SK-N-SH (cell line): ENCODE results near the gene GRM1. TPM values are rescaled to one million over a fixed set of nuclear protein-coding genes. Genes with fewer than 3 reads are reported as not detected.

Experiments used
- CTCF ChIA-PET: fragments of 300-600, 350-600 bp; formaldehyde crosslinking; extraction: SDS; loops from one replicate; lab custom pipeline; 2021; lab: Yijun Ruan, JAX
- POLR2A ChIA-PET: fragments of 350-600 bp; sonication (Branson Sonifier 250); formaldehyde crosslinking; extraction: SDS; loops from one replicate; lab custom pipeline; 2020; ENCODE audit warnings: antibody characterized with exemption, inconsistent platforms; lab: Yijun Ruan, JAX
- DNase-seq: peaks from one replicate; pipeline ENCODE4 v3.0.0; 2012
- H2AFZ ChIP-seq: fragments of 200-600 bp; sonication (generic); 2 replicates; pipeline ENCODE4 v1.8.1; 2016; ENCODE audit warnings: antibody characterized with exemption, mild to moderate bottlenecking, low read depth
- H3F3A ChIP-seq: fragments of 200-600 bp; sonication (generic); replicated peaks from 2 replicates; pipeline ENCODE3; 2016; ENCODE audit warnings: antibody characterized with exemption, mild to moderate bottlenecking; ENCODE audit not compliant: insufficient read depth
- H3K27ac ChIP-seq, 2 experiments: fragments of 200-500 bp in 1 of 2; fragments of 200-600 bp in 1 of 2; sonication (Bioruptor generic) in 1 of 2; sonication (generic), shearing (Covaris generic) in 1 of 2; 2 replicates each; pipeline versions ENCODE4 v1.5.1 to v1.6.1; 2014 to 2016; ENCODE audit warnings: low read depth in 2 of 2, inconsistent platforms in 1 of 2, low read length in 1 of 2, mild to moderate bottlenecking in 1 of 2, mixed read lengths in 1 of 2
- H3K27me3 ChIP-seq: fragments of 200-600 bp; sonication (generic), shearing (Covaris generic); 2 replicates; pipeline ENCODE4 v1.6.1; 2016; ENCODE audit warnings: mixed run types; ENCODE audit not compliant: insufficient read depth
- H3K36me3 ChIP-seq, 2 experiments: fragments of 200-500 bp in 1 of 2; fragments of 200-600 bp in 1 of 2; sonication (Bioruptor generic) in 1 of 2; sonication (generic) in 1 of 2; replicated peaks in 1 of 2; 2 replicates each; pipeline versions ENCODE3 to v1.5.1; 2014 to 2016; ENCODE audit warnings: low read length in 1 of 2, mild to moderate bottlenecking in 1 of 2; ENCODE audit not compliant: insufficient read depth in 2 of 2, control insufficient read depth in 1 of 2
- H3K4me1 ChIP-seq, 2 experiments: fragments of 200-500 bp in 1 of 2; fragments of 200-600 bp in 1 of 2; sonication (Bioruptor generic) in 1 of 2; sonication (generic), shearing (Covaris generic) in 1 of 2; 2 replicates each; pipeline versions ENCODE4 v1.5.1 to v1.6.1; 2014 to 2016; ENCODE audit warnings: low read depth in 1 of 2, low read length in 1 of 2, mixed run types in 1 of 2; ENCODE audit not compliant: insufficient read depth in 2 of 2, control insufficient read depth in 1 of 2
- H3K4me2 ChIP-seq: fragments of 200-600 bp; sonication (generic), shearing (Covaris generic); 2 replicates; pipeline ENCODE4 v1.6.1; 2017; ENCODE audit warnings: mixed run types
- H3K4me3 ChIP-seq, 2 experiments: fragments of 200-500 bp in 1 of 2; fragments of 200-600 bp in 1 of 2; sonication (Bioruptor generic) in 1 of 2; sonication (generic), shearing (Covaris generic) in 1 of 2; 2 replicates each; pipeline versions ENCODE4 v1.5.1 to v1.8.1; 2014 to 2016; ENCODE audit warnings: low read depth in 2 of 2, inconsistent platforms in 1 of 2, low read length in 1 of 2, mild to moderate bottlenecking in 1 of 2, mixed read lengths in 1 of 2, moderate library complexity in 1 of 2
- H3K79me2 ChIP-seq: fragments of 200-600 bp; sonication (generic); 2 replicates; pipeline ENCODE4 v1.8.1; 2017; ENCODE audit warnings: mild to moderate bottlenecking; ENCODE audit not compliant: insufficient read depth
- H3K9ac ChIP-seq: fragments of 200-600 bp; sonication (generic); 2 replicates; pipeline ENCODE4 v1.6.1; 2017; ENCODE audit warnings: mixed run types
- H3K9me2 ChIP-seq: fragments of 200-600 bp; sonication (generic); 2 replicates; pipeline ENCODE4 v1.6.1; 2017; ENCODE audit warnings: mixed run types
- H3K9me3 ChIP-seq: fragments of 200-600 bp; sonication (generic); 2 replicates; pipeline ENCODE4 v1.6.1; 2017; ENCODE audit warnings: mixed run types, mild to moderate bottlenecking, moderate library complexity
- H4K20me1 ChIP-seq: fragments of 200-600 bp; sonication (generic); 2 replicates; pipeline ENCODE4 v1.6.1; 2017; ENCODE audit warnings: mild to moderate bottlenecking, mixed run types; ENCODE audit not compliant: insufficient read depth
- FOSL2 ChIP-seq: IDR thresholded peaks from 2 replicates; pipeline ENCODE4 v1.4.0; 2012; ENCODE audit warnings: low read depth, mild to moderate bottlenecking, moderate library complexity, borderline replicate concordance
- JUND ChIP-seq: IDR thresholded peaks from 2 replicates; pipeline ENCODE4 v1.4.0; 2012
- MEF2A ChIP-seq: IDR thresholded peaks from 2 replicates; pipeline ENCODE4 v1.4.0; 2012; ENCODE audit warnings: low read depth, borderline replicate concordance
- MXI1 ChIP-seq: IDR thresholded peaks from 2 replicates; pipeline ENCODE4 v1.6.1; 2012; ENCODE audit warnings: mild to moderate bottlenecking, low read depth, low read length, improper control_type of control experiment
- NRF1 ChIP-seq: IDR thresholded peaks from 2 replicates; pipeline ENCODE4 v1.6.1; 2012; ENCODE audit warnings: low read depth, mild to moderate bottlenecking, low read length
- PBX3 ChIP-seq: IDR thresholded peaks from 2 replicates; pipeline ENCODE4; 2012
- POLR2AphosphoS5 ChIP-seq: IDR thresholded peaks from 2 replicates; pipeline ENCODE4 v1.6.1; 2012; ENCODE audit warnings: low read depth, low read length
- RAD21 ChIP-seq: IDR thresholded peaks from 2 replicates; pipeline ENCODE4 v1.6.1; 2012; ENCODE audit warnings: mild to moderate bottlenecking, low read length
- RCOR1 ChIP-seq: fragments of 150-350 bp; IDR thresholded peaks from 2 replicates; pipeline ENCODE4 v1.6.1; 2017; ENCODE audit warnings: antibody characterized with exemption, low read length
- REST ChIP-seq: IDR thresholded peaks from 2 replicates; pipeline ENCODE4 v1.6.1; 2012; ENCODE audit warnings: mild to moderate bottlenecking, low read depth, low read length, moderate library complexity
- RFX5 ChIP-seq: IDR thresholded peaks from 2 replicates; pipeline ENCODE4 v1.6.1; 2012; ENCODE audit warnings: mild to moderate bottlenecking, improper control_type of control experiment, low read length
- TAF1 ChIP-seq: IDR thresholded peaks from 2 replicates; pipeline ENCODE4 v1.6.1; 2012; ENCODE audit warnings: low read depth, mild to moderate bottlenecking, low read length, moderate library complexity, borderline replicate concordance
- TCF12 ChIP-seq: IDR thresholded peaks from 2 replicates; pipeline ENCODE4 v1.4.0; 2012
- TEAD4 ChIP-seq: IDR thresholded peaks from 2 replicates; pipeline ENCODE4 v1.4.0; 2012; ENCODE audit warnings: mild to moderate bottlenecking, borderline replicate concordance; ENCODE audit not compliant: insufficient read depth
- USF2 ChIP-seq: fragments of 150-350 bp; IDR thresholded peaks from 2 replicates; pipeline ENCODE4 v1.6.1; 2017; ENCODE audit warnings: antibody characterized with exemption, low read length, low read depth, borderline replicate concordance
- WGBS: methylation state at CpG from one replicate; pipeline ENCODE4 v1.1.6; 2017; ENCODE audit warnings: low lambda C conversion rate; 5-methylcytosine and 5-hydroxymethylcytosine counted together
- polyA plus RNA-seq, 3 experiments: library from polyadenylated mRNA; depleted of rRNA; stranded (reverse); fragments of >200 nt; gene quantifications; 2 replicates each; pipeline ENCODE4 v1.2.3, GENCODE V29; 2012
- TF ChIP-seq, protein P1 (sequence below): IDR thresholded peaks from 2 replicates; pipeline ENCODE4 v1.4.0; 2012; ENCODE audit warnings: low read depth, borderline replicate concordance

Gene GRM1
- polyA plus RNA-seq, 1 of the 3 experiments (the other 2 are of a cell fraction): 0.05 TPM

DNA sequence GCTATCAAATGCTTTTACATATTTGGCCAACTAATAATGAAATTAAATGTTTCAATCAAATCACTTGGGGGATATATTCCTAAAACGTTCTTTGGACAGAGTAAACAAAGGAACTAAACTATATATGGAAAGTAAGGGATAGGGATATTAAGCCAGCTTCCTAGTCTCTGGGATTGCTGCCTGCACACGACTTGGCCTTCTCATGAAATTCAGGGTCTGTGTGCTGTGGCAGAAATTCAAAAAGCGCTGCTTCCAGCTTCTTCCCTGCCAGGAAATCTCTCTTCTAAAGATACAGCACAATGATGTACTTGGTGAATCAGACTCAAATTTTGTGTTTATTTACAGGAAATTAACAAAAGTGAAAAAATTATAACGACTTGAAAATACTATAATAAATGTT is 308.5 kb downstream of the GRM1 start (continued):
- TF ChIP-seq REST: no peak
- TF ChIP-seq MEF2A: no peak
- TF ChIP-seq, protein P1, sequence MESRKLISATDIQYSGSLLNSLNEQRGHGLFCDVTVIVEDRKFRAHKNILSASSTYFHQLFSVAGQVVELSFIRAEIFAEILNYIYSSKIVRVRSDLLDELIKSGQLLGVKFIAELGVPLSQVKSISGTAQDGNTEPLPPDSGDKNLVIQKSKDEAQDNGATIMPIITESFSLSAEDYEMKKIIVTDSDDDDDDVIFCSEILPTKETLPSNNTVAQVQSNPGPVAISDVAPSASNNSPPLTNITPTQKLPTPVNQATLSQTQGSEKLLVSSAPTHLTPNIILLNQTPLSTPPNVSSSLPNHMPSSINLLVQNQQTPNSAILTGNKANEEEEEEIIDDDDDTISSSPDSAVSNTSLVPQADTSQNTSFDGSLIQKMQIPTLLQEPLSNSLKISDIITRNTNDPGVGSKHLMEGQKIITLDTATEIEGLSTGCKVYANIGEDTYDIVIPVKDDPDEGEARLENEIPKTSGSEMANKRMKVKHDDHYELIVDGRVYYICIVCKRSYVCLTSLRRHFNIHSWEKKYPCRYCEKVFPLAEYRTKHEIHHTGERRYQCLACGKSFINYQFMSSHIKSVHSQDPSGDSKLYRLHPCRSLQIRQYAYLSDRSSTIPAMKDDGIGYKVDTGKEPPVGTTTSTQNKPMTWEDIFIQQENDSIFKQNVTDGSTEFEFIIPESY: no peak
- TF ChIP-seq TCF12: no peak
- TF ChIP-seq JUND: no peak
- no peak for TF ChIP-seq RAD21
- TF ChIP-seq, all 33 proteins: peak for 0

DNA sequence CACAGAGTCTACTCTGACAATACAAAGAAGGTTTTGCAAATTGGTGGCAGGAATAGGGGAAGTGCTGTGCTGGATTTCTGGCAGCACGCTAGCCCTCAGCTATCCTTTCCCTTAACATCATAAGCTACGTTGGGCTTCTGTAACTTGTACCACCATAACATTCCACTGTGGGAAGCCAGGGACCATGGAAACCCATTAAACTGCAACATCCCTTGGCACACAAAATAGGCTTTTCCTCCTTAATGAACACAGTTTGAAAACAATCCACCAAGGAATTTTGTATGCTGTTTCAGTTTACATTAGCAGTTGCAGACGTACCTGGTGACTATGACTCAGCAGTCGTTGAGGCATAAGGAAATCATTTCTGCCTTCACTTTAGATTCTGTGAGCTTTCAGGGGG is 310.9 kb downstream of the GRM1 start:
- Histone ChIP-seq H2AFZ (no peak overlapping the region), H3K36me3 (no peaks in the 10 kb centered on the region), H4K20me1 (no peaks in the 10 kb centered on the region), H3K4me3 (no peak overlapping the region), H3K4me1 (no peaks in the 10 kb centered on the region; a peak in 1 of 4 replicates)
- CTCF ChIA-PET: no interaction called here
- POLR2A ChIA-PET: no interaction called here
- TF ChIP-seq NRF1: no peak
- no peak for TF ChIP-seq TAF1
- no peak for TF ChIP-seq MXI1
- TF ChIP-seq RAD21: no peak
- no peak for TF ChIP-seq TEAD4
- no peak for TF ChIP-seq RFX5
- TF ChIP-seq FOSL2: no peak
- TF ChIP-seq PBX3: no peak
- no peak for TF ChIP-seq USF2
- TF ChIP-seq POLR2AphosphoS5: no peak
- no peak for TF ChIP-seq RCOR1
- TF ChIP-seq, all 33 proteins: peak for 0
- Histone ChIP-seq H3K9me3 (no peaks in the 10 kb centered on the region), H3K9me2 (no peaks in the 10 kb centered on the region), H3K9ac (no peak overlapping the region), H3K79me2 (no peaks in the 10 kb centered on the region), H3K27ac (peak overlapping the region in 1 of 2 experiments; percentile 28; a peak in 1 of 4 replicates), H3K27me3 (no peaks in the 10 kb centered on the region), H3K4me2 (no peak overlapping the region; the same call in 1 of the 2 replicates), H3F3A (no peaks in the 10 kb centered on the region)
- WGBS: 46% methylated on average over 4 of the region's 4 CpGs
- DNase-seq: no peak
